ENCODE measurements around the gene RAD51B.

- TF ChIP-seq CTCF (tag by site-specific recombination; IDR thresholded peaks at IDR 0.05): no peak
- TF ChIP-seq ZNF416 (tag by site-specific recombination; IDR thresholded peaks at IDR 0.05): no peak
- no peak for TF ChIP-seq KLF7 (tag by site-specific recombination; IDR thresholded peaks at IDR 0.05; ENCODE audit: borderline replicate concordance)
- no peak for TF ChIP-seq ZFP41 (tag by site-specific recombination; IDR thresholded peaks at IDR 0.05; ENCODE audit: borderline replicate concordance)
- TF ChIP-seq ZNF600 (tag by site-specific recombination; IDR thresholded peaks at IDR 0.05): no peak
- no peak for TF ChIP-seq ZNF335 (tag by site-specific recombination; conservative IDR thresholded peaks at IDR 0.05)
- TF ChIP-seq ZNF747 (tag by site-specific recombination; IDR thresholded peaks at IDR 0.05): no peak
- TF ChIP-seq ZNF558 (tag by site-specific recombination; IDR thresholded peaks at IDR 0.05): no peak
- no peak for TF ChIP-seq ZNF366 (tag by site-specific recombination; conservative IDR thresholded peaks at IDR 0.05)
- no peak for TF ChIP-seq ZNF24 (tag by site-specific recombination; IDR thresholded peaks at IDR 0.05)
- no peak for TF ChIP-seq ZNF350 (tag by site-specific recombination; IDR thresholded peaks at IDR 0.05)
- no peak for TF ChIP-seq PATZ1 (tag by site-specific recombination; IDR thresholded peaks at IDR 0.05)
- TF ChIP-seq ZBTB8A (tag by site-specific recombination; IDR thresholded peaks at IDR 0.05): no peak
- TF ChIP-seq, protein P1, sequence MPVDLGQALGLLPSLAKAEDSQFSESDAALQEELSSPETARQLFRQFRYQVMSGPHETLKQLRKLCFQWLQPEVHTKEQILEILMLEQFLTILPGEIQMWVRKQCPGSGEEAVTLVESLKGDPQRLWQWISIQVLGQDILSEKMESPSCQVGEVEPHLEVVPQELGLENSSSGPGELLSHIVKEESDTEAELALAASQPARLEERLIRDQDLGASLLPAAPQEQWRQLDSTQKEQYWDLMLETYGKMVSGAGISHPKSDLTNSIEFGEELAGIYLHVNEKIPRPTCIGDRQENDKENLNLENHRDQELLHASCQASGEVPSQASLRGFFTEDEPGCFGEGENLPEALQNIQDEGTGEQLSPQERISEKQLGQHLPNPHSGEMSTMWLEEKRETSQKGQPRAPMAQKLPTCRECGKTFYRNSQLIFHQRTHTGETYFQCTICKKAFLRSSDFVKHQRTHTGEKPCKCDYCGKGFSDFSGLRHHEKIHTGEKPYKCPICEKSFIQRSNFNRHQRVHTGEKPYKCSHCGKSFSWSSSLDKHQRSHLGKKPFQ (tag by site-specific recombination; IDR thresholded peaks at IDR 0.05): no peak
Observed at GRCh38 chr14:68546839-68547238, 727.3 kb downstream of the RAD51B start.

All from HEK293 (cell line).